ENCODE data around the gene DIAPH2.

DIAPH2 gene

GRCh38 chrX:97636473-97637140 lies 952.0 kb downstream of the DIAPH2 start:
- no peak overlapping the region for H3K4me3 ChIP-seq (ENCODE audit: low read depth, low read length)
- H3K27me3 ChIP-seq (ENCODE audit: control insufficient read depth, insufficient read depth, low read length), result no peaks in the 10 kb centered on the region
- no peaks in the 10 kb centered on the region for H3K9me3 ChIP-seq (ENCODE audit: control insufficient read depth, insufficient read depth, low read depth, low read length)
- H3K27ac ChIP-seq (ENCODE audit: low read depth, low read length), result no peak overlapping the region
- H3K9ac ChIP-seq (ENCODE audit: low read length), result no peak overlapping the region
- H3K4me1 ChIP-seq (ENCODE audit: control insufficient read depth, insufficient read depth, low read length), result peaks cover 51% of the 10 kb centered on the region
- H3K36me3 ChIP-seq (ENCODE audit: control insufficient read depth, insufficient read depth, low read length), result no peaks in the 10 kb centered on the region

DNA sequence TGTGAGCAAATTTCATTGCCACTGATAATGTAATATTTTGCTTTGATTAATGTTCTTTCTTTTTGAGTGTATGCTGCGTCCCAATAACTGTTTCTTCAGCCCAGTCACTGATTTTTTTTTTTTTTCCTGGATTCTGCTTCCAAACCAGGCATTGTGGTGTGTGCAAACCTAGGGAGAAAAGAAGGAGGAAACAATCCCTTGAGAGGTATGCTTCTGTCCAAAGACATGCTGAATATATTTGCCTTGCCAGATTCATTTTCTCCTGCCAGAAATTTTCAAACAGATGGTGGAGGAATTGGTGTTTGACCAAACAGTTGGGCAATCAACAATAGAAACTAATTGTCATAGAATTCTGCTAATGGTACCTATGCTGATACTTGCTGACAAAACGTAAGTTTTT lies 952.6 kb downstream of the DIAPH2 start:
- peaks cover 51% of the 10 kb centered on the region for H3K4me1 ChIP-seq (ENCODE audit: control insufficient read depth, insufficient read depth, low read length)
- H3K9me3 ChIP-seq (ENCODE audit: control insufficient read depth, insufficient read depth, low read depth, low read length), result no peaks in the 10 kb centered on the region
- H3K4me3 ChIP-seq (ENCODE audit: low read depth, low read length), result no peak overlapping the region
- H3K27me3 ChIP-seq (ENCODE audit: control insufficient read depth, insufficient read depth, low read length), result no peaks in the 10 kb centered on the region
- no peak overlapping the region for H3K27ac ChIP-seq (ENCODE audit: low read depth, low read length)
- H3K36me3 ChIP-seq (ENCODE audit: control insufficient read depth, insufficient read depth, low read length), result no peaks in the 10 kb centered on the region
- H3K9ac ChIP-seq (ENCODE audit: low read length), result no peak overlapping the region

- Histone ChIP-seq H3K9ac (ENCODE audit: low read length) (no peak overlapping the region), H3K27me3 (ENCODE audit: control insufficient read depth, insufficient read depth, low read length) (no peaks in the 10 kb centered on the region), H3K4me1 (ENCODE audit: control insufficient read depth, insufficient read depth, low read length) (peaks cover 41% of the 10 kb centered on the region), H3K9me3 (ENCODE audit: control insufficient read depth, insufficient read depth, low read depth, low read length) (no peaks in the 10 kb centered on the region), H3K4me3 (ENCODE audit: low read depth, low read length) (no peak overlapping the region), H3K36me3 (ENCODE audit: control insufficient read depth, insufficient read depth, low read length) (no peaks in the 10 kb centered on the region), H3K27ac (ENCODE audit: low read depth, low read length) (no peak overlapping the region)
Observed at GRCh38 chrX:97638621-97639020, 954.0 kb downstream of the DIAPH2 start.

- Histone ChIP-seq H3K27ac (ENCODE audit: low read depth, low read length) (no peak overlapping the region), H3K36me3 (ENCODE audit: control insufficient read depth, insufficient read depth, low read length) (no peaks in the 10 kb centered on the region), H3K9ac (ENCODE audit: low read length) (peak overlapping the region; percentile 24), H3K4me1 (ENCODE audit: control insufficient read depth, insufficient read depth, low read length) (peaks cover 37% of the 10 kb centered on the region), H3K27me3 (ENCODE audit: control insufficient read depth, insufficient read depth, low read length) (no peaks in the 10 kb centered on the region), H3K4me3 (ENCODE audit: low read depth, low read length) (no peak overlapping the region), H3K9me3 (ENCODE audit: control insufficient read depth, insufficient read depth, low read depth, low read length) (no peaks in the 10 kb centered on the region)
Observed at GRCh38 chrX:97639526-97639925, 954.9 kb downstream of the DIAPH2 start.

All from HUES6 (cell line).